GM10847 (cell line): Measurements from ENCODE around the gene ACADSB.

Experiments
- POLR2A ChIP-seq: IDR thresholded peaks from 2 replicates; pipeline ENCODE4 v1.6.1; 2011; ENCODE audit not compliant: insufficient read length; ENCODE audit errors: extremely low read depth

The ACADSB gene

GRCh38 chr10:122995936-122996335 lies 12.9 kb upstream of the ACADSB start:
- TF ChIP-seq POLR2A = no peak

GRCh38 chr10:122997864-122998263 lies 10.9 kb upstream of the ACADSB start:
- no peak for TF ChIP-seq POLR2A

GRCh38 chr10:122998360-122998917 lies 10.4 kb upstream of the ACADSB start:
- no peak for TF ChIP-seq POLR2A

- no peak for TF ChIP-seq POLR2A
These were observed 9.9 kb upstream of the ACADSB start for GRCh38 chr10:122998934-122999333.

- no peak for TF ChIP-seq POLR2A
These were observed 9.5 kb upstream of the ACADSB start for GRCh38 chr10:122999347-122999746.

- TF ChIP-seq POLR2A = no peak
These were observed 8.7 kb upstream of the ACADSB start for GRCh38 chr10:123000155-123000554.

- no peak for TF ChIP-seq POLR2A
These were observed 7.4 kb upstream of the ACADSB start for GRCh38 chr10:123001370-123001769.

- TF ChIP-seq POLR2A = no peak
These were observed 4.5 kb upstream of the ACADSB start for GRCh38 chr10:123004298-123004697.

- TF ChIP-seq POLR2A = no peak
These were observed 1.1 kb upstream of the ACADSB start for GRCh38 chr10:123007558-123008354.

GRCh38 chr10:123009105-123009820 lies 457 bp downstream of the ACADSB start:
- no peak for TF ChIP-seq POLR2A

- no peak for TF ChIP-seq POLR2A
These were observed 3.2 kb downstream of the ACADSB start for GRCh38 chr10:123011987-123012386.

- TF ChIP-seq POLR2A = no peak
These were observed 4.9 kb downstream of the ACADSB start for GRCh38 chr10:123013456-123014419.

GRCh38 chr10:123014772-123015171 lies 6.0 kb downstream of the ACADSB start:
- no peak for TF ChIP-seq POLR2A

- TF ChIP-seq POLR2A = no peak
These were observed 7.4 kb downstream of the ACADSB start for GRCh38 chr10:123016228-123016627.
